ENCODE measurements around the gene AUTS2.

DNA sequence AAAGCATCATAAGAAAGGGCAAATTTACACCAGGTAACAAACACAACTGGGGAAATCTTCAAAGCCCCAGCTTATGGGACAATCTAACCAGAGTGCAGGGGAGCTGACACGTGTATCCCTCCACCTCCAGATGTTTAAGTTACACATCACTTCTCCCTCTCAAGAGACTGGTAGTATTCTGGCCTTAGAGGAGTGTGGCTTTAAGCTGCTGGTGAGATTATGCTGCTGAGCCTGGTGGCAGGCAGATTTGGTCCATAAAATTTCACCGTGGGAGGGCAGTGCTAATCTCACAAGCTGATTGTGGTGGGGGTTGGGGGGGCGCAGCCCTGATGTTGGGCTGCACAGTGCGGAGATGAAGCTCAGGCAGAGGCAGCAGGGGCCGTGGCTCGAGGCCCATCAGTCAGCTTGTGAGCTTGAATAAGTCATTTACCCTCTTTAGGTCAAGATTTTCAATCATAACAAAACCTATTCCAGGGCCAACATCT lies 1102.7 kb downstream of the AUTS2 start:
- TF ChIP-seq RAD21 (IDR thresholded peaks at IDR 0.05 in 1 of 2, conservative IDR thresholded peaks at IDR 0.05 in 1 of 2; ENCODE audit: low read depth in 2 of 2, low read length in 2 of 2) = no peak
- TF ChIP-seq POLR2A (IDR thresholded peaks at IDR 0.05; ENCODE audit: control extremely low read depth in 1 of 2, low read depth in 2 of 2, low read length in 2 of 2) = peak in 1 of 2 experiments; percentile 42; a peak in 2 of 3 replicates
